T-cell (primary cell): ENCODE data around the gene C11orf54. TPM values are rescaled to one million over a fixed set of nuclear protein-coding genes. Genes with fewer than 3 reads are reported as not detected.

ENCODE experiments used
- ATAC-seq, 4 experiments: fragments of 200-7000 bp in 3 of 4; fragments of 150-1000 bp in 1 of 4; cut with Tn5 transposase; replicated peaks in 1 of 4; 1 replicate in 3 of 4; 2 replicates in 1 of 4; pipeline ENCODE4 v1.10.0; 2021; ENCODE audit warnings: moderate library complexity in 3 of 4, mild to moderate bottlenecking in 2 of 4, moderate number of reproducible peaks in 1 of 4
- CTCF ChIA-PET, 2 donors: fragments of 300-600 bp; sonication (Branson Sonifier 250); formaldehyde crosslinking; loops; one replicate each; lab custom pipeline; 2022; ENCODE audit warnings: antibody characterized with exemption in 2 of 2; lab: Charles Lee
- POLR2A ChIA-PET, 2 donors: fragments of 300-600 bp; sonication (Branson Sonifier 250); formaldehyde crosslinking; loops; one replicate each; lab custom pipeline; 2022; ENCODE audit warnings: antibody characterized with exemption in 2 of 2; lab: Charles Lee
- DNase-seq, 35 experiments: peaks; one replicate each; pipeline versions ENCODE4 v3.0.0 to v3.0.0-alpha.2; 2013 to 2023
- H3K27ac ChIP-seq: one replicate; pipeline ENCODE4 v1.5.1; 2013; ENCODE audit warnings: low read length
- H3K27me3 ChIP-seq, 2 experiments: replicated peaks in 1 of 2; 1 replicate in 1 of 2; 2 replicates in 1 of 2; pipeline versions ENCODE4 v1.6.1 to v1.7.0; 2013; ENCODE audit warnings: low read length in 1 of 2, mixed read lengths in 1 of 2; ENCODE audit not compliant: control insufficient read depth in 2 of 2, insufficient read depth in 2 of 2; ENCODE audit errors: extremely low read depth in 1 of 2
- H3K36me3 ChIP-seq, 2 donors: 1 replicate in 1 of 2; 2 replicates in 1 of 2; pipeline versions ENCODE4 v1.6.1 to v1.7.0; 2013; ENCODE audit warnings: low read length in 1 of 2; ENCODE audit not compliant: control insufficient read depth in 2 of 2, insufficient read depth in 1 of 2; ENCODE audit errors: extremely low read depth in 1 of 2
- H3K4me1 ChIP-seq, 2 experiments: 1 replicate in 1 of 2; 2 replicates in 1 of 2; pipeline versions ENCODE4 v1.6.1 to v1.7.0; 2013; ENCODE audit warnings: low read length in 2 of 2, mixed read lengths in 1 of 2; ENCODE audit not compliant: insufficient read depth in 2 of 2, control insufficient read depth in 1 of 2; ENCODE audit errors: extremely low read depth in 1 of 2
- H3K4me3 ChIP-seq, 2 donors: 1 replicate in 1 of 2; 2 replicates in 1 of 2; pipeline versions ENCODE4 v1.5.1 to v1.7.0; 2013; ENCODE audit warnings: mild to moderate bottlenecking in 2 of 2, low read length in 1 of 2, moderate library complexity in 1 of 2; ENCODE audit not compliant: control insufficient read depth in 1 of 2; ENCODE audit errors: extremely low read depth in 1 of 2
- H3K9me3 ChIP-seq: 2 replicates; pipeline ENCODE4 v1.7.0; 2013
- H3K27ac Mint-ChIP-seq, 2 donors: one replicate each; pipeline ENCODE4 v1.8.0; 2020 to 2021; ENCODE audit warnings: mild to moderate bottlenecking in 2 of 2, mixed read lengths in 2 of 2
- H3K27me3 Mint-ChIP-seq, 2 donors: one replicate each; pipeline ENCODE4 v1.8.0; 2021 to 2022; ENCODE audit warnings: mixed read lengths in 2 of 2
- H3K36me3 Mint-ChIP-seq: one replicate; pipeline ENCODE4 v1.8.0; 2021; ENCODE audit warnings: mixed read lengths
- H3K4me1 Mint-ChIP-seq, 3 donors: one replicate each; pipeline ENCODE4 v1.8.0; 2020 to 2022; ENCODE audit warnings: mixed read lengths in 3 of 3, mild to moderate bottlenecking in 1 of 3
- H3K4me3 Mint-ChIP-seq, 3 donors: one replicate each; pipeline ENCODE4 v1.8.0; 2020 to 2022; ENCODE audit warnings: mild to moderate bottlenecking in 3 of 3, mixed read lengths in 3 of 3, moderate library complexity in 3 of 3
- H3K9me3 Mint-ChIP-seq, 3 donors: one replicate each; pipeline ENCODE4 v1.8.0; 2020 to 2022; ENCODE audit warnings: mixed read lengths in 3 of 3
- WGBS: methylation state at CpG from one replicate; pipeline ENCODE4 v1.1.5; 2013; ENCODE audit warnings: missing lambda C conversion rate; ENCODE audit not compliant: insufficient coverage; 5-methylcytosine and 5-hydroxymethylcytosine counted together
- total RNA-seq, 35 experiments: library from RNA in 6 of 35; stranded (reverse) in 6 of 35; fragments of 120-200 nt in 1 of 35; gene quantifications; one replicate each; pipeline versions ENCODE4 v1.2.1 to v1.2.4 and lab custom pipeline; 2013 to 2026

Gene C11orf54
- 10 to 100 TPM; 15.3 to 30.8 (median 27.4) TPM for total RNA-seq
- 34.5 TPM for total RNA-seq (2013)
- 5.3 to 28.8 (median 12.7) reads per million in 29 experiments for total RNA-seq (lab: John Stamatoyannopoulos, UW)

GRCh38 chr11:93741094-93741881, at the start of gene C11orf54, which contains the start of gene TAF1D:
TSS of gene C11orf54 (plus strand) at chr11:93741672. CDS start at chr11:93747394, 5,722 bp downstream.
TSS of gene TAF1D (minus strand) at chr11:93741495. CDS start at chr11:93739304, 2,191 bp downstream.
- H3K4me3 ChIP-seq, result peak within 1 kb of the TSS; percentile 78 to 95

GRCh38 chr11:93694109-93694508, 47.4 kb upstream of the C11orf54 start:
- ATAC-seq (no peak), DNase-seq (no peak)
- Histone ChIP-seq H3K4me3 (no peak overlapping the region), H3K36me3 (peaks cover 5 to 63% of the 10 kb centered on the region in 2 donors), H3K9me3 (no peaks in the 10 kb centered on the region), H3K4me1 (no peaks in the 10 kb centered on the region), H3K27ac (no peak overlapping the region), H3K27me3 (no peaks in the 10 kb centered on the region)
- Mint-ChIP-seq H3K36me3 (peaks cover 61% of the 10 kb centered on the region), H3K9me3 (no peaks in the 10 kb centered on the region), H3K4me3 (no peak overlapping the region), H3K27ac (no peak overlapping the region), H3K27me3 (no peaks in the 10 kb centered on the region), H3K4me1 (no peaks in the 10 kb centered on the region)
- ChIA-PET CTCF (interaction anchor here in 1 of 2 donors (1.0 kb wide), 1 partner anchor 17 kb away, joined by 3 read pairs; no protein-coding TSS in a partner anchor), POLR2A (no interaction called here)
- WGBS, result no CpG with 5 or more reads among the region's 2 CpGs

More at GRCh38 chr11:93741094-93741881, at the start of gene C11orf54, which contains the start of gene TAF1D:
- whole genome bisulfite sequencing, result under 1% methylated on average over 62 of the region's 65 CpGs
- Mint-ChIP-seq H3K4me3 (peak within 1 kb of the TSS; percentile 100), H3K4me1 (peaks cover 72 to 86% (median 76%) of the 10 kb centered on the region in 3 donors), H3K36me3 (peaks cover 41% of the 10 kb centered on the region), H3K27me3 (no peaks in the 10 kb centered on the region), H3K9me3 (no peaks in the 10 kb centered on the region), H3K27ac (peak within 1 kb of the TSS; percentile 100)
- Histone ChIP-seq H3K4me1 (peaks cover 22 to 36% of the 10 kb centered on the region in 2 experiments), H3K27me3 (no peaks in the 10 kb centered on the region), H3K9me3 (no peaks in the 10 kb centered on the region), H3K27ac (peak within 1 kb of the TSS; percentile 93), H3K36me3 (peaks cover 3 to 36% of the 10 kb centered on the region in 2 donors)
- CTCF ChIA-PET, result interaction anchor here (0.5 to 3.5 kb wide), 10 partner anchors 9 to 88 kb away, joined by 3 to 37 read pairs (median 4); partner anchors contain the start of gene MED17 (in 2 of the 2)
- peak; percentile 92 to 95 (median 92) for ATAC-seq
- POLR2A ChIA-PET, result interaction anchor here (0.5 to 3.8 kb wide), 20 partner anchors 9 to 1327 kb away, joined by 3 to 41 read pairs (median 4); partner anchors contain the start of genes CEP295 (in 1 of the 2), MED17 (in 1 of the 2) and PANX1 (in 1 of the 2)
- DNase-seq, result peak; percentile 91 to 99 (median 96)

- no peak for ATAC-seq
- ChIA-PET CTCF (no interaction called here), POLR2A (no interaction called here)
- Histone ChIP-seq H3K4me3 (no peak overlapping the region), H3K4me1 (no peaks in the 10 kb centered on the region), H3K27ac (no peak overlapping the region), H3K36me3 (peaks cover 5 to 62% of the 10 kb centered on the region in 2 donors), H3K27me3 (no peaks in the 10 kb centered on the region), H3K9me3 (no peaks in the 10 kb centered on the region)
- Mint-ChIP-seq H3K27ac (no peak overlapping the region), H3K9me3 (no peaks in the 10 kb centered on the region), H3K27me3 (no peaks in the 10 kb centered on the region), H3K36me3 (peaks cover 61% of the 10 kb centered on the region), H3K4me1 (no peaks in the 10 kb centered on the region), H3K4me3 (no peak overlapping the region)
- DNase-seq, result no peak
These were observed 46.9 kb upstream of the C11orf54 start for GRCh38 chr11:93694557-93694956.

- no CpG with 5 or more reads among the region's 4 CpGs for WGBS
- CTCF ChIA-PET, result no interaction called here
- Mint-ChIP-seq H3K4me1 (peaks cover 0 to 3% (median 0%) of the 10 kb centered on the region in 3 donors), H3K9me3 (no peaks in the 10 kb centered on the region), H3K36me3 (peaks cover 64% of the 10 kb centered on the region), H3K27ac (no peak overlapping the region), H3K4me3 (no peak overlapping the region), H3K27me3 (no peaks in the 10 kb centered on the region)
- DNase-seq (no peak), ATAC-seq (no peak)
- Histone ChIP-seq H3K27me3 (no peaks in the 10 kb centered on the region), H3K4me3 (no peak overlapping the region), H3K4me1 (no peaks in the 10 kb centered on the region), H3K36me3 (peaks cover 7 to 60% of the 10 kb centered on the region in 2 donors), H3K27ac (no peak overlapping the region), H3K9me3 (no peaks in the 10 kb centered on the region)
- POLR2A ChIA-PET, result no interaction called here
These were observed 43.9 kb upstream of the C11orf54 start for GRCh38 chr11:93697611-93698010.

- H3K4me1 Mint-ChIP-seq, result peaks cover 0 to 3% (median 0%) of the 10 kb centered on the region in 3 donors
- Histone ChIP-seq H3K4me3 (no peak overlapping the region), H3K36me3 (peaks cover 7 to 59% of the 10 kb centered on the region in 2 donors), H3K27ac (no peak overlapping the region), H3K4me1 (no peaks in the 10 kb centered on the region), H3K27me3 (no peaks in the 10 kb centered on the region), H3K9me3 (no peaks in the 10 kb centered on the region)
- no peak for DNase-seq
- WGBS, result 100% methylated on average over 1 of the region's 3 CpGs
- H3K27ac Mint-ChIP-seq, result no peak overlapping the region
- peaks cover 70% of the 10 kb centered on the region for H3K36me3 Mint-ChIP-seq
- no peak overlapping the region for H3K4me3 Mint-ChIP-seq
- ChIA-PET CTCF (no interaction called here), POLR2A (no interaction called here)
- no peak for ATAC-seq
- no peaks in the 10 kb centered on the region for H3K9me3 Mint-ChIP-seq
- H3K27me3 Mint-ChIP-seq, result no peaks in the 10 kb centered on the region
These were observed 40.6 kb upstream of the C11orf54 start for GRCh38 chr11:93700830-93701229.

GRCh38 chr11:93704237-93704636, 37.2 kb upstream of the C11orf54 start:
- H3K36me3 Mint-ChIP-seq, result peaks cover 65% of the 10 kb centered on the region
- H3K9me3 Mint-ChIP-seq, result peaks cover 5 to 10% (median 7%) of the 10 kb centered on the region in 3 donors
- no peak overlapping the region for H3K4me3 Mint-ChIP-seq
- no peaks in the 10 kb centered on the region for H3K27me3 ChIP-seq
- peaks cover 0 to 3% (median 0%) of the 10 kb centered on the region in 3 donors for H3K4me1 Mint-ChIP-seq
- H3K9me3 ChIP-seq, result no peaks in the 10 kb centered on the region
- POLR2A ChIA-PET, result no interaction called here
- H3K27me3 Mint-ChIP-seq, result no peaks in the 10 kb centered on the region
- H3K36me3 ChIP-seq, result peaks cover 3 to 47% of the 10 kb centered on the region in 2 donors
- 100% methylated on average over 1 of the region's 2 CpGs for WGBS
- no peak overlapping the region for H3K27ac ChIP-seq
- no peaks in the 10 kb centered on the region for H3K4me1 ChIP-seq
- DNase-seq, result no peak
- CTCF ChIA-PET, result no interaction called here
- H3K27ac Mint-ChIP-seq, result no peak overlapping the region
- no peak overlapping the region for H3K4me3 ChIP-seq
- ATAC-seq, result no peak
